Measurements from ENCODE around the gene GRM6.

GRM6 gene

DNA sequence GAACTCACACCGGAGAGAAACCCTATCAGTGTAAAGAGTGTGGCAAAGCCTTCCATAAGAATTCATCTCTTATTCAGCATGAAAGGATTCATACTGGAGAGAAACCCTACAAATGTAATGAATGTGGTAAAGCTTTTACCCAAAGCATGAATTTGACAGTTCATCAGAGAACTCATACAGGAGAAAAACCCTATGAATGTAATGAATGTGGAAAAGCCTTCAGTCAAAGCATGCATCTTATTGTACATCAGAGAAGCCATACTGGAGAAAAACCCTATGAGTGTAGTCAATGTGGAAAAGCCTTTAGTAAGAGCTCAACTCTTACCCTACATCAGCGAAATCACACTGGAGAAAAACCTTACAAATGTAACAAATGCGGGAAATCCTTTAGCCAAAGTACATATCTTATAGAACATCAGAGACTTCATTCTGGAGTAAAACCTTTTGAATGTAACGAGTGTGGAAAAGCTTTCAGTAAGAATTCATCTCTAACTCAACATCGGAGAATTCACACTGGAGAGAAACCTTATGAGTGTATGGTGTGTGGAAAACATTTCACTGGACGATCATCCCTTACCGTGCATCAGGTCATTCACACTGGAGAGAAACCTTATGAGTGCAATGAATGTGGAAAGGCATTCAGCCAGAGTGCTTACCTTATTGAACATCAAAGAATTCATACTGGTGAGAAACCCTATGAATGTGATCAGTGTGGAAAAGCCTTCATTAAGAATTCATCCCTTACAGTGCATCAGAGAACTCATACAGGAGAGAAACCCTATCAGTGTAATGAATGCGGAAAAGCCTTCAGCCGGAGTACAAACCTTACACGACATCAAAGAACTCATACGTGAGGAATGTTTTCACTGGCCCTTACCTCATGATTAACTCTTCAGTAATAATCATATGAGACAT, 63.0 kb downstream of the GRM6 start:
- Mint-ChIP-seq H3K4me3 (no peak overlapping the region), H3K4me1 (no peaks in the 10 kb centered on the region), H3K27ac (no peak overlapping the region), H3K36me3 (ENCODE audit: low read depth) (peaks cover 72% of the 10 kb centered on the region), H3K9me3 (peaks cover 76% of the 10 kb centered on the region), H3K27me3 (no peaks in the 10 kb centered on the region)
- ATAC-seq (no peak), DNase-seq (no peak)

Data from activated naive CD8-positive, alpha-beta T cell treated with anti-CD3 and anti-CD28 coated beads, Interleukin-2, amount 50 U/mL, for 24 hours (primary cell).